ENCODE measurements around the gene SERF2.
"Not testable (repeated sequence)": the region's sequence is repeated elsewhere in the genome, so short reads cannot be mapped to it uniquely, and the experiment has no call there.

The SERF2 gene

GRCh38 chr15:43832485-43832884, 40.4 kb downstream of the SERF2 start:
- not testable (repeated sequence) for H3K4me1 ChIP-seq (ENCODE audit: control insufficient read depth, insufficient read depth, low read length); H3K36me3 ChIP-seq (ENCODE audit: control insufficient read depth, insufficient read depth, low read length, severe bottlenecking); H3K9me3 ChIP-seq (ENCODE audit: control insufficient read depth, low read length); H3K27me3 ChIP-seq (replicated peaks; ENCODE audit: control insufficient read depth, insufficient read depth, low read length); H3K4me3 ChIP-seq (ENCODE audit: low read length); H3K9ac ChIP-seq (ENCODE audit: low read length); DNase-seq (ENCODE audit: low read depth)

- Histone ChIP-seq H3K4me1 (ENCODE audit: control insufficient read depth, insufficient read depth, low read length) (peaks cover 7% of the 10 kb centered on the region), H3K27me3 (replicated peaks; ENCODE audit: control insufficient read depth, insufficient read depth, low read length) (no peaks in the 10 kb centered on the region), H3K9ac (ENCODE audit: low read length) (no peak overlapping the region), H3K9me3 (ENCODE audit: control insufficient read depth, low read length) (no peaks in the 10 kb centered on the region), H3K4me3 (ENCODE audit: low read length) (no peak overlapping the region), H3K36me3 (ENCODE audit: control insufficient read depth, insufficient read depth, low read length, severe bottlenecking) (no peaks in the 10 kb centered on the region)
- DNase-seq (ENCODE audit: low read depth), result no peak
Observed at GRCh38 chr15:43845421-43845820, 53.3 kb downstream of the SERF2 start.

All from adipocyte (in vitro differentiated cells).